HepG2 (cell line): ENCODE measurements around the gene NUDCD2. TPM values are rescaled to one million over a fixed set of nuclear protein-coding genes. Genes with fewer than 3 reads are reported as not detected.
A peak's percentile ranks its signal among the peaks of the same experiment; 100 is the strongest.

Experiments
- ARID2 ChIP-seq: sonication (generic); formaldehyde crosslinking; IDR thresholded peaks from 2 replicates; pipeline ENCODE4 v1.8.1; 2022; ENCODE audit warnings: mild to moderate bottlenecking, missing genetic modification reagents, borderline replicate concordance
- CAMTA2 ChIP-seq: sonication (generic); formaldehyde crosslinking; IDR thresholded peaks from 2 replicates; pipeline ENCODE4 v1.4.0; 2020; ENCODE audit warnings: mild to moderate bottlenecking, missing genetic modification reagents, borderline replicate concordance
- CENPBD1 ChIP-seq: sonication (generic); formaldehyde crosslinking; IDR thresholded peaks from 2 replicates; pipeline ENCODE4 v1.8.0; 2022; ENCODE audit warnings: missing genetic modification reagents, low read depth, mild to moderate bottlenecking, borderline replicate concordance
- EP300 ChIP-seq, 3 experiments: sonication (generic) in 1 of 3; formaldehyde crosslinking in 1 of 3; IDR thresholded peaks; 2 replicates each; pipeline versions ENCODE4 v1.5.1 to v1.6.1; 2011 to 2020; ENCODE audit warnings: low read depth in 2 of 3, low read length in 2 of 3, borderline replicate concordance in 1 of 3, improper control_type of control experiment in 1 of 3, mild to moderate bottlenecking in 1 of 3, missing genetic modification reagents in 1 of 3, moderate library complexity in 1 of 3
- GZF1 ChIP-seq: sonication (generic); formaldehyde crosslinking; IDR thresholded peaks from 2 replicates; pipeline ENCODE4 v1.5.1; 2020; ENCODE audit warnings: mild to moderate bottlenecking, missing genetic modification reagents
- HDAC1 ChIP-seq: sonication (generic); formaldehyde crosslinking; IDR thresholded peaks from 2 replicates; pipeline ENCODE4 v1.5.1; 2020; ENCODE audit warnings: mild to moderate bottlenecking, missing genetic modification reagents
- IRF9 ChIP-seq: sonication (generic); formaldehyde crosslinking; IDR thresholded peaks from 2 replicates; pipeline ENCODE4 v1.8.0; 2022; ENCODE audit warnings: missing genetic modification reagents, mild to moderate bottlenecking, borderline replicate concordance
- KDM5B ChIP-seq: sonication (generic); formaldehyde crosslinking; IDR thresholded peaks from 2 replicates; pipeline ENCODE4 v1.4.0; 2020; ENCODE audit warnings: missing genetic modification reagents, mild to moderate bottlenecking, borderline replicate concordance
- MLLT10 ChIP-seq: sonication (generic); formaldehyde crosslinking; IDR thresholded peaks from 2 replicates; pipeline ENCODE4 v1.4.0; 2020; ENCODE audit warnings: missing genetic modification reagents
- MLX ChIP-seq: IDR thresholded peaks from 2 replicates; pipeline ENCODE4 v1.6.1; 2016
- NFIC ChIP-seq: IDR thresholded peaks from 2 replicates; pipeline ENCODE4 v1.6.1; 2012; ENCODE audit warnings: mild to moderate bottlenecking, low read length, inconsistent platforms
- SATB2 ChIP-seq: sonication (generic); formaldehyde crosslinking; IDR thresholded peaks from 2 replicates; pipeline ENCODE4 v1.5.0; 2020; ENCODE audit warnings: missing genetic modification reagents
- SMAD3 ChIP-seq: sonication (generic); formaldehyde crosslinking; IDR thresholded peaks from 2 replicates; pipeline ENCODE4 v1.4.0; 2020; ENCODE audit warnings: missing genetic modification reagents
- TERF1 ChIP-seq: sonication (generic); formaldehyde crosslinking; IDR thresholded peaks from 2 replicates; pipeline ENCODE4 v1.8.0; 2022; ENCODE audit warnings: mild to moderate bottlenecking, missing genetic modification reagents, moderate library complexity
- UBTF ChIP-seq: sonication (generic); formaldehyde crosslinking; IDR thresholded peaks from 2 replicates; pipeline ENCODE4 v1.4.0; 2020; ENCODE audit warnings: mild to moderate bottlenecking, missing genetic modification reagents
- ZFX ChIP-seq: sonication (generic); formaldehyde crosslinking; IDR thresholded peaks from 2 replicates; pipeline ENCODE4 v1.4.0; 2020; ENCODE audit warnings: mild to moderate bottlenecking, low read depth, missing genetic modification reagents, moderate library complexity
- ZNF101 ChIP-seq: sonication (generic); formaldehyde crosslinking; IDR thresholded peaks from 2 replicates; pipeline ENCODE4 v1.4.0; 2020; ENCODE audit warnings: mild to moderate bottlenecking, low read depth, missing genetic modification reagents, borderline replicate concordance
- ZNF17 ChIP-seq: sonication (generic); formaldehyde crosslinking; IDR thresholded peaks from 2 replicates; pipeline ENCODE4 v1.5.0; 2020; ENCODE audit warnings: mild to moderate bottlenecking, missing genetic modification reagents
- ZNF749 ChIP-seq: sonication (generic); formaldehyde crosslinking; IDR thresholded peaks from 2 replicates; pipeline ENCODE4 v1.8.0; 2022; ENCODE audit warnings: mild to moderate bottlenecking, missing genetic modification reagents, moderate library complexity, borderline replicate concordance
- ZSCAN29 ChIP-seq: sonication (generic); formaldehyde crosslinking; conservative IDR thresholded peaks from 2 replicates; pipeline ENCODE4 v1.4.0; 2020; ENCODE audit warnings: mild to moderate bottlenecking, missing genetic modification reagents
- polyA plus RNA-seq, 8 experiments: library from polyadenylated mRNA; depleted of rRNA in 3 of 8; stranded (reverse) in 7 of 8; unstranded in 1 of 8; fragments of >200 nt; fragmentation: Illumina TruSeq in 4 of 8; extraction: Trizol in 4 of 8; gene quantifications; 2 replicates each; pipeline versions ENCODE4 v1.2.1 to v1.2.3, GENCODE V29; 2011 to 2016; ENCODE audit warnings: low read depth in 4 of 8, missing spikeins in 1 of 8, mixed read lengths in 1 of 8; ENCODE audit not compliant: insufficient read depth in 1 of 8
- total RNA-seq, 5 experiments: library from RNA; depleted of rRNA; stranded (reverse); fragments of >200 nt; fragmentation: Illumina TruSeq; extraction: Trizol; gene quantifications; 2 replicates each; pipeline ENCODE4 v1.2.3, GENCODE V29; 2016; ENCODE audit warnings: low read depth in 1 of 5

Gene NUDCD2
- total and polyA plus RNA-seq, 2 of the 13 experiments (the other 11 are each of a cell fraction or from before 2014, with no cell fraction given) = 14.8 to 39.2 TPM

GRCh38 chr5:163437309-163438182, 22.4 kb downstream of the NUDCD2 start, which contains the start of gene CCNG1 (continued):
- TF ChIP-seq EP300 (IDR thresholded peaks at IDR 0.05; ENCODE audit: low read depth in 2 of 2, low read length in 2 of 2) (peak; percentile 59 to 67; a peak in 2 of 4 replicates), EP300 (CRISPR knock-in tag; IDR thresholded peaks at IDR 0.05; ENCODE audit: borderline replicate concordance) (no peak), HDAC1 (CRISPR knock-in tag) (peak; percentile 26; the same call in 1 of the 2 replicates), ARID2 (peak; percentile 80; the same call in 1 of the 2 replicates), CENPBD1 (CRISPR knock-in tag) (no peak), ZNF749 (0 out of 2 replicates have a peak, but pooled peaks have one; percentile 29), ZFX (CRISPR knock-in tag) (peak; percentile 95), MLX (no peak), GZF1 (no peak; the same call in 1 of the 2 replicates), MLLT10 (no peak), NFIC (peak; percentile 52), SMAD3 (CRISPR knock-in tag) (no peak), ZSCAN29 (no peak), TERF1 (no peak), UBTF (CRISPR knock-in tag) (peak; percentile 88), KDM5B (peak; percentile 88), IRF9 (CRISPR knock-in tag) (no peak; the same call in 1 of the 2 replicates), ZNF17 (no peak), CAMTA2 (no peak), ZNF101 (CRISPR knock-in tag) (0 out of 2 replicates have a peak, but pooled peaks have one; percentile 43), SATB2 (CRISPR knock-in tag) (no peak)
